NCI-H2107 (cell line): Measurements from ENCODE around the gene ARL5A.
"Not testable (repeated sequence)": the region's sequence is repeated elsewhere in the genome, so short reads cannot be mapped to it uniquely, and the experiment has no call there.

Experiments
- DNase-seq: peaks from one replicate; lab custom pipeline; 2025; lab: John Stamatoyannopoulos, UW

The ARL5A gene, protein sequence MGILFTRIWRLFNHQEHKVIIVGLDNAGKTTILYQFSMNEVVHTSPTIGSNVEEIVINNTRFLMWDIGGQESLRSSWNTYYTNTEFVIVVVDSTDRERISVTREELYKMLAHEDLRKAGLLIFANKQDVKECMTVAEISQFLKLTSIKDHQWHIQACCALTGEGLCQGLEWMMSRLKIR

DNA sequence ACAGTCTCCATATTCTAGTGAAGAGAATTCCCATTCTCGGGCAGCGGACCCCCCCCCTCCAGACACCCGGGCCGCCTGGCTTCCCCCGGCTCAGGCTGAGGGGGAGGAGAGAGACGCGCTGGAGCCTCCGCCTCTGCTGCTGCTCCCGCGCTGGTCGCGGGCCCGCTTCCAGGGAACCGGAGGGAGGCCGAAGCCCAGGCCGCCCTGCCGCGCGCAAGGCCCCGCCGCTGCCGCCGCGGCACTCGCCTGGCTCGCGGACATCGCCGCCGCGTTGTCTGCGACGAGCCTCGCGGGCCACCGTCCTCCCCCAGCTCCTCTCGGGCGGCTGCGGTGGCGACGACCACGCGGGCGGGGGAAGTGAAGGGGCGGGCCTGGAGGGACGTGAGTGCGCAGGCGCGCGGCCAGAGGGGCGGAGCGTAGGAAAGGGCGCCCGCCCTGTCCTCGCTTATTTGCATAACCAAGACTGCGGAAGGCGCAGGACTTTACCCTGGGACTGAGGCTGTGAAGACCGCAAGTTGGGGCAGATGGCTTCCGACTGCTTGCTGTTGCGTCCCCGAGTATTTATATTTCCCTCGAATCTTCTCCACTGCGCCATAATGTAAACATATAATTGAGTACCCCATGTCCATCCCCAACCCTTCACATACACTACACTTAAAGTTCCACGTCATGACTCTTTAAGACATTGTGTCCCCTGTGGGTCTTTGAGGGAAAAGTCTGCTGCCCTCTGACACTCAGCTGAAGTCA lies at the start of gene ARL5A:
ARL5A (minus strand) TSS at position 279 of the 747 bp plus-strand sequence; CDS start at position 34, 245 bp downstream.
- peak; percentile 93 for DNase-seq

DNA sequence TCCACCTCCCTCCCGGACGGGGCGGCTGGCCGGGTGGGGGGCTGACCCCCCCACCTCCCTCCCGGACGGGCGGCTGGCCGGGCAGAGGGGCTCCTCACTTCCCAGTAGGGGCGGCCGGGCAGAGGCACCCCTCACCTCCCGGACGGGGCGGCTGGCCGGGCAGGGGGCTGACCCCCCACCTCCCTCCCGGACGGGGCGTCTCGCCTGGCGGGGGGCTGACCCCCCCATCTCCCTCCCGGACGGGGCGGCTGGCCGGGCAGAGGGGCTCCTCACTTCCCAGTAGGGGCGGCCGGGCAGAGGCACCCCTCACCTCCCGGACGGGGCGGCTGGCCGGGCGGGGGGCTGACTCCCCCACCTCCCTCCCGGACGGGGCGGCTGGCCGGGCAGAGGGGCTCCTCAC lies 47.4 kb upstream of the ARL5A start:
- not testable (repeated sequence) for DNase-seq

DNA sequence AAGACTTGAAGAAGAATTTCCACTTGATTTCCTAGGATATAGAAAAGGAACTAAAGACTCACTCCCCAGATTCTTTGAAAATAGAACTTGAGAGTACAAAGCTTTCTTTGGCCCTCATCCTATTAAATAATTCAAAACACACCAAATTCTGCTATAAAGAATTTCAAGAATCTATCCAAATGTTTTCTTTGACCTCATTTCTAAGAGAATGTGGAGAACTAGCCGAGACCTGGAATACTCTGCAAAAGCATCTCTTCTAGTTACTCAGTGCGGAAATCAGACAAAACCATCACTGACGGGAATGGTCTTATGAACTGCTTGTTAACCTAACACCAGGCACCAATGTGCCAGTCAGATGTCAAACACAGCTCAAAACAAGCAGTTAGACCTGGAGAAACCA lies 44.2 kb upstream of the ARL5A start:
- no peak for DNase-seq

DNA sequence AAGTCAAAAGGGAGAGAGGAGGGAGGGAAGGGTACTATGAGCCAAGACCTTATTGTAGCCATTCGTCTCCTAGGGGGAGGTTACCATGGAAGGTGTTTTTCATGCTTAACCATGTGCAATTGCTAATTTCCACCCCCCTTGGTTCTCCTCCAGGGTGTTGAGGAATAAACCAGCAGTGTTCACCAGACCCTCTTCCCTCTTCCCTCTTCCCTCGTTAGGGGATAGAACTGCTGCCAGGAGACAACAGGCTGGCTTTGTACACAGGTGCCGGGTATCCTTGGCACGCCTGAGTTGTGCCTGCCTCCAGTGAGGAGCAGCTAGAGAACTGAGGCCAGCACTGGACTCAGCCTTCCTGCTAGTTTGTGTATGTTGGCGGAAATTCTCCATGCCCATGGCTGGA lies 41.1 kb upstream of the ARL5A start:
- DNase-seq: no peak

DNA sequence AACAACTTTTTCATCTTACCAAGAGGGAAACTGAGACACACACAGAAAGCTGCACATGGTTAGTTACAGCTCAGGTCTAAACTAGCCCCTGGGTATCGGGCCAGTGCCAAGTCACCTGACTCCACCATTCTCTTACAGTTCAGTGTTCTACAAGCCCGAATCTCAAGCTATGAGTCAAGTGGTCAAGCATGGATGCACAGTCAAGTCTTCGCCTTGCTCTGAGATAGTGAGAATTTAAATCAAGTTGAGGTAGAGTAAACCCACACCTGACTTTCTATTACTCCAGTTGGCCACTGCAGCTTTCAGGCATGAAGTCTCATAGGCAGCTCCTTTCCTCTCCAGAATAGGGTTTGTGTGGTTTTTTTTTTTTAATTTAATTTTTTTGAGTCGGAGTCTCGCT lies 34.5 kb upstream of the ARL5A start:
- DNase-seq: peak; percentile 58

DNA sequence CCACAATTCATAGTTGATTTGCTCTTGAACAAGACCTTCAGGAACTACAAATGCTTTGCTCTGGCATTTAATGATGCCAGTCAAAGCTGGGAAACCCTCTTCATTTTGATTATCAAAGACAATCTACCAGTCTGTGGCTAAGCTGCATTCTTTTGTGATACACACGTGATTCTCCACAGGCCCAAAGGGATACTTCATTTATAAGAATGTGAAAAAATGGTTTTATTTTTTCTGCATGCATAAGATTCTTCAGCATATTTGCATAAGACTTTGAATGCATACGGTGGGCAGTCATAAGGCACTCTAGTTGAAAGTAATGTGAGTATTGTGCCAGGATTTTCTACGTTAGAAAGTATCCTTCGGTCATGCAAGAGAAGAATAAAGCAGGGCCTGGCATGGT lies 33.0 kb upstream of the ARL5A start:
- DNase-seq: no peak

DNA sequence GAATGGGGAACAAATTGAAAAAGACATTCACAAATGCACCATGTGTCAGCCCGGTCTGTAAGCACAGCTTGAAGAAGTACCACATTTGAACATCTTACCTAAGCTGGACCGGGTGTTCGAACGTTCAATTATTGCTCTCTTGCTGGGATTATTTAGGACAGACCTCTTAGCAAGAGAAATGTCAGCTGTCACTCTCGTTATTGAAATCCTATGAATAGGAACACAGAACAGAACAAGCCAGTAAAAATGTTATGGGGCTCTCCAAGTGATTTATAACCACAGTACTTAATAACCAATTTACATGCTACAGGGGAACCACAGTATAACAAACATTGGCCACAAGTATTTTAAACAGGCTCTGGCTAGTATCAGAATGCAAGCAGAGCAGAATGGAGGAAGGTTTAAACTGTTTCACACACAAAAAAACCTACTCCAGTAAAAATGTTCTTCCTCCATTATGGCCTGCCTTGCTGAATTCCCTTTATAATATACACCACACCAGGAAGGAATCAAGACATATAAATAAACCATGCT lies 32.5 kb upstream of the ARL5A start:
- DNase-seq: no peak

DNA sequence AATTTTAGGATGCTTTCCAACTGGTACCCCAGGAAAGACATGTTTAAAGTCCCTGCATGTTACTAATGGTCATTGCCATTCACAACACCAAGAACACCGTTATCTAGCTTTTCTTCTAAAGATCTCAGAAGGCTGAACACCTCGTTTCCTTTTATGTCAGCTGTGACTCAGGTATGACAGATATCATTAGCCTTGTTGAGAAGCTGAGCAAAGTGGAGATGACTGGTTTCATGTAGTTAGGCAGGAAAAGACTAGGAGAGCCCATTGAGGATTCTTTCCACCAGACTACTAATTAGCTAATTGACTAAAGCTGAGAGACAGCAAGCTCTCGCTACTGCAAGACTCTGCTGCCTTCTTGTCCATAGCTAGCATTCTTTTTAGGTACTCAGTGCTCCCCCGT lies 32.0 kb upstream of the ARL5A start:
- no peak for DNase-seq

DNA sequence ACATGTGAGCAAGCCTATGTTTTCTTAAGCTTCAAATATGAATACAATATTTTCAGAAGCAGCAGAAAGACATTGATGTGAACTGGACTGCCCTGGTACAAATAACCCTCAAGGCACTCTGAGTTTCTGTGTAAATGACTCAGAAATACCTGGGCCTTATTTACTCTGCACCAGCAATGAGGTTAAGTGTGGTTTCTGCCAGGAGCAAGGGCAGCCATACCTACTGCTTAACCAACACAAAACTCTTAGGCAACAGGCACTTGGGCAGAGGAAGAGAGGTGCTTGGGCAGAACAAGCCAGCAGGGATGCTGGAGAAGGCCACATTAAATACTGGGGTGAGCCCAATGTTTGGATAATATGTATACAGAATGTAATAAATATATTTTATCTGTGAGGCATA lies 29.4 kb upstream of the ARL5A start:
- no peak for DNase-seq

DNA sequence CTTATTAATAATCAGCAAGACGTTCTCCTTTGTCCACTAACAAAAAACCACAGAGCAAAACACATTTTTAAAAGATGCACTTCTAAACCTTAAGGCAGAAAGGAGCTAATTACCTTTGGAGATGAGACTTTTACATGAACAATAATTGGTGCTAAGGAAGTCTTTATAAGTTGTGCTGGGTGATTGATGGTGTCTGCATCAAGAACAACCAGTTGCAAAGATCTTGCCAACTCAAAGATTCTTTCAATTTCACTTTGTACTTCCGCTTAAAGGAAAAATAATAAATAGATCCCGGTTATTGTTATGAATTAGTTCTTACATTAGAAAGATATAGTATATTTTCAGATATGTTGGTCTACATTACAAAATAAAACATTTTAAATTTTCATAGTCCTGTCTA lies 26.9 kb upstream of the ARL5A start:
- DNase-seq: no peak

DNA sequence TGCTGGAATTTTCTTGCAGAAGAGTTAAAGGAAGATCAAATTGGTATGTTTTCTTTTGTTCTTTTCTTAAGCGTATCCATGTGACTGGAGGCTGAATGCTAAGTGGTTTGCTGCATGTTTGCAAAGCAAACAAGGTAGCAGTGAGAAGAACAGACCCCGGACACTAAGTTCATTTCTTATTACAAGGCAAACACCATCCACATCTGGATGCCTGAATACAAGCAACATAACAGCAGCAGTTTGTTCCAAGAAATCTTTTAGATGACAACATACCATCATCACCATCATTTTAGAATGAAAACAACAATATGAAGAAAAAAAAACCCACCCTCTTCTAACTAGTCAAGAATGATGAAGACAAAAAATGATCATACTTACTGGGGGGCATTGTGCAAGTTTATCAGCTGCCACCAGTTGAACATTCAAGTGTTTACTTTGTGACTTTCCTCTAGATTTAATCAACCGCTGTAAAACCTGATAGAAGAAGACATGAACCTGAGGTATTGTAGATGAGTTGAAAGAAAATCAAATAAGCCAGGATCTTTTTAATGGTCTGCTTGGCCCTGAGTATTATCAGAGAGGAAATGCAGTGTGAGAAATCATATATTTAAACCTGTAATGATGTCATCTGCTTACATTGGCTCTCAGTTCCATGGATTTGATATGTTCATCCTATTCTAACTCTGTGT lies 25.0 kb upstream of the ARL5A start:
- DNase-seq: no peak

DNA sequence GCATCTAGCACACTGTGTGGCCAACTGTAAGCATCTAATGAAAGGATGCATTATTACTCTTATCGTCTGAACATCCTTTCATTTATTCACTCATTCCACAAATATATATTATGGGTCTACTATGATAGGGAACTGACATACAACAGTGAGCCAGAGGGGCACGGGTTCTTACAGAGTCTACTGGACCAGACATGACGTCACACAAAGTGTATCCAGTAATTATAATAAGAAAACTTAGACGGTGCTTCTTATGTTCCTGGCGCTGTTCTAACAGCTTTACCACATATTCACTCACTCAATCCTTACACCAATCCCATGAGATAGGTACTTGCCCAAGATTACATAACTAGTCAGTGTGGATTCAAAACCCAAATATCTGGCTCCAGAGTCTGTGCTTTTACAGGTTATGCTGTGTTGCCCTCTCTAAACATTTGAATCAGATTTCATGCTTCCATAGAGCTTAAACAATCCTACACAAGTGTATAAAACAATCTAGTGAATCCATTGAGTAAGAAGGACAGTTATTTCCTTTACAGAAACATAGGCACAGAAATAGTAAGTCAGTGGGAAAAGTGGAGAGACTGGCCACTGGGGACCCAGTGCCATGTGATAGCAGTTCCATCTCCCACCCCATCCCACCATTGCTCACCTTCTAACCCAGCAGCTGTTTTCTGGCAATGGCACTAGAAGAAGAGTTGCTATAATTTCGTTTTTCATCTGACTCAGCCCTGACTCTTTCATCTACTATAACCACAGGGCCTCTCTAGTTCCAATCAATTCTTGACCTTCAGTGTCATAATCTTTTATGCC lies 24.2 kb upstream of the ARL5A start:
- no peak for DNase-seq

DNA sequence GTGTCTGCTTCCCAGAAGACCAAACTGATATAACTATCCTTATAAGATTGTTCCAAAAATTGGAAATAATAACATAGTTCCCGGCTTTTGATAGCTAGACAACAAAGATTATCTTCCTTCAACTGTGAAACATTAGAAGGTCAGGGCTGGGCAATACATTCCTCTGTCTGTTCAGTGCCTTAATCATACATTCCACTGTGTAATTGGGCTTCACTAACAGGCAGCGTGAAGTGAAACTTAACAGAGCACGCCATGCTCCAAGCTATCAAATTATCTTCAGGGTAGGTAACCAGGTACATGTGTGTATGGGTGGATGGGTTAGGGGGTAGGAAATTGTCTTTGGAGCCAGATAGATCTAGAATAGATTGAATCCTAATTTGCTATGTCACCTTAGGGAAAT lies 23.5 kb upstream of the ARL5A start:
- DNase-seq: no peak

DNA sequence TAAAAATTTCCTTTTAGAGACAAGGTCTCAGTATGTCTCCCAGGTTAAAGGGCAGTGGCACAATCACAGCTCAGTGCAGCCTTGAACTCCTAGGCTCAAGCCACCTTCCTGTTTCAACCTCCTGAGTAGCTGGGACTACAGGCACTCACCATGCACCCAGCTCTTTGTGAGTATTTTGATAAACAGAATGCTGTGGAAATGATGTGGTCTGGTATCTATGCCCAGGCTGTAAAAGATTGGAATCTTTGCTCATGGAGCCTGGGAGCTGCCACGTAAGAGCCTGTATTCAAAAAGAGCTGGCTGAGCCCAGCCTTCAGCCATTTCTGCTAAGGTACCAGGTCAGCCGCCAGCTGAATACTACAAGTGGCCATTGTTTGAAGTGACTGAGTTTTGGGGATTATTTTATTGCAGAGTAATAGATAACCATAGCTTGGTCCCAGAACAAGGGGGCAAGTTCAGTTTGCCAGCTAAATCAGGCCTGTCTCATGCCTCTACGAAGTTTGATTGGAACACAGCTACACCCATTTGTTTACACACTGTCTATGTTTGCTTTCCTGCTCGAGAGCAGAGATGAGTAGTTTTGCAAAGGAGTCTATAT lies 21.3 kb upstream of the ARL5A start:
- no peak for DNase-seq

DNA sequence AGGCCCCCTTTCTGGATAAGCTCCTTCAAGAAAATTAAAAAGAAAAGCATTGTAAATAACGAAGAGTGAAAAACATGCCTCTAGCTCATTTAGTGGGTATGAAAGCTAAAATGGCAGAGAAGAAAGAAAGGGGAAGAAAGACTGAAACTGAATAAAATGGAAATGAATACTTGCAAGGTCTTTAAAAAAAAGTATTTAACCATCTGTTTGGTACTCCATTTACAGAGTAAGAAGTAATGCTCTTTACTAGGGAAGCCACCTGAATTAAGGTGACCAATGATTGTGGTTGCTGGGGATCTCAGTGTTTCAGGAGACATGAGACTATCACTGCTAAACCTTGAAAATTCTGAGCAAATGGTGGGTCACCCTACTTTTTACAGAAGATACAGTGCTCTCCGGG lies 17.7 kb upstream of the ARL5A start:
- no peak for DNase-seq

DNA sequence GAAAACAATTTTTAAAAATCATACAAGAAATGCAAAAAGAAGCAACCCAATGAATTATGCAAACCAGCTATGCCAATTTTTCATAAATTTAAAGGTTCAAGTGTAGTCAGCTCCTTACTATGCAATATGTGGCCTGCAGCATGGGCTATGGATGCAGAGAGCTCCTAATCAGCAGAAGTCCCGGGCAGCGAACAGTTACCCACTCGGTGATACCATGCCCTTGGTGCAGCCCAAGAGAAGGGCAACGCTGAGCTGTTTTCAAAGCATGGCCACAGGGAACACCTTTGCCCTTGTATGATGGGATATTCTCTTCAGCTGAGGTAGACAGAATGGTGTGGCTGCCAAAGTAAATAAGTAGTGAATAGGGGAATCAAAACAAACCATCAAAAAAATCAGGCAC lies 17.3 kb upstream of the ARL5A start:
- no peak for DNase-seq

DNA sequence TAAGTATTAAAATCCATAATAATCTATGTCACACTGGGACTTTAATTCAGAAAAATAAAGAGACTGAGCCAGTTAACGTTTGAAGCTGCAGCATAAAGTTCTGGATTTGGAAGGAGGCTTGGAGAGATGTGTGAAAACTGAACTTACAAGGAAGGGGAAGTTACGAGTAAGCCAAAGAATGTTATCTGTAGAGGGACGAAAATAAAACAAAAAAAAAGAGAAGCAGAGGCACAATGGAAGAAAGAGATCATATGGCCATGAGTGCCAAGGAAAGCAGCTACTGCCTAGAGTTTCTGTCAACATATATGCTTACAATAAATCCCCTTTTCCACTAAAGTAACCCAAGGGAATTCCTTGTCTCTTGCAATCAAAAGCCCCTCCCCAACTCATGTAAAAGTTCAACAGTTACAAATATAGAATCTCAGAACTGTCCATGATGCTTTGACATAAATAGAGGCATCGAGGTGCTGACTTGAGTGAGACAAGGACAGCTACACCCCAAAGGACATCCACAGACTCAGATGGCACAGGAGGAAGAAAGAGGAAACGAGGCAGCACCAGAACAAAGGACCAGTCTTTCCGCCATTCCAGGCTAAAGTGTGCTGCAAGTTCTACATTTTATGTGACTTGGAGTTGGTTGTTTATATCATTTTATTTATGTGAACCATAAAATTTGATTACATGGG lies 16.1 kb upstream of the ARL5A start:
- DNase-seq: no peak

DNA sequence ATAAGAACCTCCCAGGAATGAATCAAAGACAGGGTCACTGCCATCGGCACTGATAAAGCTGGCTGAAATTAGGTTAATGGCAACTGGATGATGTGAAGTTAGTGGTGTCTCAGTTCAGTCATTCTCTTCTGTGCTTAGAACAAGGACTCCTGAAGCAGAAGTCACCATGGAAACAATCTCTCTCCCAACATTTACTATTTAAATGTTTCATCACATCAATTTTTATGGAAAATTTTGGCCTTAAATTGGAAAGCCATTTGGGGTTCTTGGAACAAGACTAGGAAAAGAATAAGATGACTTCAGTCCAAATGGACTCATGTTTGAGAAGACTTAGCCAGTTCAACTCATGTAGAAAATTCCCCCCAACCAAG lies 15.5 kb upstream of the ARL5A start:
- no peak for DNase-seq

DNA sequence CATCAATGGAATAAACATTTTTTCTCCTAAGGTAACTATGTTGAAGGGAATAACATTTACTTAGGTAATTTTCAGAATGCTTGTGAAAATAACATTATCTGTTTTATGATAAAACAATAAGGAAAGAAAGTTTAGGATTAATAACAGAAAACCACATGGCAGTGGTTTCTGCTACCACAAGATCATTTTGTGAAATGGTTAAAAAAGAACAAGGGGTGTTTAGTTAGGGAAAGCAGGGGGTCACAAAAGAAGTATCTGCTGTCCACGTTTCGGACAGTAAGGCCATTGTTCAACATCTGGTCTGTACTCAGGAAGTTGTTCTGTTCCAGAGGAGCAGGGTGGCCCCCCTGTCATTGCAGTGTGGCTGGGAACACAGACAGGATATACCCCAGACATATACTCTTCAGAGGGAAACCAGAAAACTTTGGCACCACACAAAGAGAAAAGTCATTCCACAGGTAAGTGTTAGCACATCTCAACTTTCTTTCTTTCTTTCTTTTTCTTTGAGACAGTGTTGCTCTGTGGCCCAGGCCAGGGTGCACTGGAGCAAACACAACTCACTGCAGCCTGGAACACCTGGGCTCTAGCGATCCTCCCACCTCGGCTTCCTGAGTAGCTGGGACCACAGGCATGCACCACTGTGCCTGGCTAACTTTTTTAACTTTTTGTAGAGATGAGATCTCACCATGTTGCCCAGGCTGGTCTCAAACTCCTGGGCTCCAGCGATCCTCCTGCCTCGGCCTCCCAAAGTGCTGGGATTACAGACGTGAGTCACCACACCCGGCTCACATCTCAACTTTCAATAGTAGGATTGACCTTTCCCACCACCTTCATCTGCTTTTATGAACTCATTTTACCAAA lies 14.8 kb upstream of the ARL5A start:
- no peak for DNase-seq

DNA sequence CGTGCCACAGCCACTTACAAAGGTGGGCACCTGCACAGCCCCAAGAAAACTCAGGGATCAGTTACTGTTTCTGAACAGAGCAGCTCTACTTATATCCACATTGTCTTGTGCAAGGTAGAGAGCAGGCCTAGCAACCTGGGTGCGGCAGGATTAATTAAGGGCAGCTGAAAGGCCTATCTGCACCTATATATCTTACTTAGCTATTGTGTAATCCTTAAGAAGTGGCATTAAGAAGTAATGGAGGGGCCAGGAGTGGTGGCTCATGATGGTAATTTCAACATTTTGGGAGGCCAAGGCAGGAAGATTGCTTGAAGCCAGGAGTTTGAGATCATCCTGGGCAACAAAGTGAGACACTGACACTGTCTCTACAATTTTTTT lies 12.8 kb upstream of the ARL5A start:
- DNase-seq: no peak
